NCI-H510A treated with DMSO at 0.1 percent for 48 hours (cell line): ENCODE results near the gene MCTP2.
"Not testable (repeated sequence)": the region's sequence is repeated elsewhere in the genome, so short reads cannot be mapped to it uniquely, and the experiment has no call there.

Source experiments
- DNase-seq: peaks from one replicate; lab custom pipeline; 2025; lab: John Stamatoyannopoulos, UW

MCTP2 gene

DNA sequence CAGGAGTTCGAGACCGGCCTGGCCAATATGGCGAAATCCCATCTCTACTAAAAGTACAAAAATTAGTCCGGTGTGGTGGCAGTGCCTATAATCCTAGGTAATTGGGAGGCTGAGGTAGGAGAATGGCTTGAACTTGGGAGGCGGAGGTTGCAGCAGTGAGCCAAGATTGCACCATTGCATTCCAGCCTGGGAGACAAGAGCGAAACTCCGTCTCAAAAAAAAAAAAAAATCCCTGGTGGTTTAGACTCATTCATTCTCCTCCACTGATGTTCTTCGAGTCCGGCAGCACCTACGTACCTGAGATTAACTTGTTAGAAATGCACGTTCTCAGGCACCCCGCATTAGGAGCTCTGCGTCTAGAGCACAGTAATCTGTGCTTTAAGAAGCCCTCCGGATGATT is 3.7 kb downstream of the MCTP2 start:
- no peak for DNase-seq

DNA sequence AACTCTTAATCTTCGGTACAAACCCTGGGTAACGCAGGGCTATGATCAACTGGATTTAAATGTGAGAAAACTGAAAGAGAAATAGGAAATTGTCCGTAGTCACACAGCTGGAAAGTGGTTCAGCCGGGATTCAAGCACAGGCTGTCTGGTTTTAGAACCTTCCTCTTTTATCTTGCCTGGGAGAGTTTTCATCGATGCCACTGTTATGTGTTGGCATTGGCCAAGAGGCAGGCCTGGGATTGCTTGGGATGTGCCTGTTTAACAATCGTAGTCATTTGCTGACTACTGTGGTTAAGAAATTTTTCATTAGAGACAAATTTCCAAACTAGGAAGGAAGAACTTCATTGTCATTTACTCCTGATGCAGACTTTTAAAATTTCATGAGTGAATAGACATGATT is 4.3 kb downstream of the MCTP2 start:
- DNase-seq, result no peak

DNA sequence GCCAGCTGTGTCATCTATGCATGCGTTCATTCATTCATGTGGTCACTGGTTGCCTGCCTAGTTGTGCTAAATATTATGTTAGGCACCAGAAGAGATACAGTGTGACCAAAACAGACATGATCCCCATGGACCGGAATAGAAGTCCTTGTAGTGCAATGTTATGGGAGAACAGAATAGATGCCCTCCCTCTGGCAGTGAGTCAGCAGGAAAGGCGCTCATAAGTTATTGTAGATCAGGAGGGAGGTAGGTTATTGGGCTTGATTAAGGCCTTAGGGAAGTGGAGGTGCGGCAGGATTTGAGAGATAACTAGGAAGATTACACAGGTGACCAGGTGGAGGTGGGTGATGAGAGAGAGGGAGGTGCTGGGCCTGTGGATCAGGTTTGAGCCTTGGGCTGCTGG is 5.2 kb downstream of the MCTP2 start:
- DNase-seq, result no peak

DNA sequence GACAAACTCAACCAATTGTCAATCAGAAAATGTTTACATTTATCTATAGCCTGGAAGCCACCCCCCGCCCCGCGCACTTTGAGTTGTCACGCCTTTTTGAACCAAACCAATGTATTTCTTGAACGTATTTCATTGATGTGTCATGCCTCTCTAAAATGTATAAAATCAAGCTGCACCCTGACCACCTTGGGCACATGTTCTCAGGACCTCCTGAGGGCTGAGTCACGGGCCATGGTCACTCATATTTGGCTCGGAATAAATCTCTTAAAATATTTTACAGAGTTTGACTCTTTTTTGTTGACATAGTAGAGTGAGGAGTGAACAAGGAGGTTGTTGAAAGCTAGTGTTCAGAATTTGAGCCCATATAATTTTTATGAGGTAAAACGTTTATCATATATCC is 6.5 kb downstream of the MCTP2 start:
- DNase-seq, result no peak

DNA sequence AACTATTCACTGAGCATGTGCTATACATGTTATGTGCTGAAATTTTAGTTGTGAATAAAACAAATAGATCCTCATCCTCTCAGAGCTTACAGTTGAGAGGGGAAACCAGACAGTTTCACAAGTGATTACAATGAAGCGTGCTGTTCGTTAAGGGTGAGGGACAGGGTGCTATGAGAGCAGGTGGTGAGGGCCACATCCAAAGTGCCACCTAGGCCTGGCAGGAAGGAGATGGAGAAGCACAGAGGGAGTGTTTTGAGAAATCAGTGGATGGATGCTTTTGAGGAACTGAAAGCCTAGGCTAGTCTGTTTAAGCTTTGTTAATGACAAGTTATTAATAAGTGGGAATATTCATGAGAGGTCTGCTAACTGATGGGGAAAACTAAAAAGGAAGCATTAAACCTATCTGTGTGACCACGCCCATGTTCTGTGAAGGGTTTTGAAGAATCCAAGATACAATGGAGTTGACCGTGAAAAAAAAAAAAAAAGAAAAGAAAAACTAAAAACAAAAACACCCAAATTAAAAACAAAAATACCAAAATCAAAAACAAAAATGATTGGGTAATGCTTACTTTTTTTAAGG is 7.3 kb downstream of the MCTP2 start:
- DNase-seq, result peak; percentile 4

DNA sequence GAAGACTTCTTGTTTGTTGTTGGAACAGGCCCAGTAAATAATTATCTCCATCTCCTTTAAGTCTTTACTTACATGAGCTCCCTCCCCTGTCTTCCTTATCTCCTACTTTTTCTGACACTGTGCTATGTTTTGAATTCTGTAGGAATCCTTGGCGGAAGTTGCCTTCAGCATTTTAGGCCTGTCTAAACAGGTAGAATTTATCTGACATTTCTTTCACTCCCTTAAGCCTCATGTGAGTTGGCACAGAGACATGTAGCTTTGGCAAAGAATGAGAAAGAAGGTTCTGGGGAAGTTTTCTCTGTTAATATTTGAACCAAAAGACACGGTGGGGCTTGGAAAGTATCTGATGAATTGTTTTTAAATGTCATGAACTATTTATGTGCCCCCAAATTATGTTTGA is 8.1 kb downstream of the MCTP2 start:
- DNase-seq, result no peak

DNA sequence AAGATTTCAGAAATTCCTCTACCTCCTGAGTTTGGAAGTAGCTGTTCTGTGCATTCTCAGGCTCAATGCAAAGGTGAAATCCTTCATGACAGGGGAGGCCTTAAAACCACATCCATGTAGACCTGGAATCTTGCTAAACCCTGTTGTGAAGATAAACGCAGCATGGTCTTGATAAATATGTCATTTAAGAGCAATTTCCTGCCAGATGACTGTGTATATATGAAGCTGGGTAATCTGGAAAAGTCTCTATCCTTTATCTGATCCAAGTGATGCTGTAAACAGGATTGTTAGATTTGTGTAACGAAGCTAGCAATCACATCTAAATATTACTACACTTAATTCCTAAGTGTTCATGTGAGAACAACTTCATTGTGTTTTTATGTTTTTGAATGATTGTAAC is 9.1 kb downstream of the MCTP2 start:
- DNase-seq, result no peak

DNA sequence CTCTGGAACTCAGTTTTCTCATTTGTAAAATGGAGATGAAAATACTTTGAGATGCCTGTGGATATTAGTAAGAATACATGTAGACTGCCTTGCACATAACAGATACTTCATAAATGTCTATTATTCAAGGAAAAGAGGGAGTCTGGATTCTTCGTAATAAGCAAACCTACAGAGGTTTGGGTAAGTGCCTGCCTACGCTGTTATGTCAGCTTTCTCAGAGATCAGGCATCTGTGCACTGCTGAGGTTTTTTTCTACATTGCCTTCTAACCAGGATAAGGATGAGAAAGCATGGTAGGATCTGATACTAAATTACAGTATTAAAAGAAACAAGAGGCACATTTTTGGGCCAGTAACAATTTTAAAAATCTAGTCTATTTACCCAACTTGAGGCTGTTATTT is 10.9 kb downstream of the MCTP2 start:
- no peak for DNase-seq

DNA sequence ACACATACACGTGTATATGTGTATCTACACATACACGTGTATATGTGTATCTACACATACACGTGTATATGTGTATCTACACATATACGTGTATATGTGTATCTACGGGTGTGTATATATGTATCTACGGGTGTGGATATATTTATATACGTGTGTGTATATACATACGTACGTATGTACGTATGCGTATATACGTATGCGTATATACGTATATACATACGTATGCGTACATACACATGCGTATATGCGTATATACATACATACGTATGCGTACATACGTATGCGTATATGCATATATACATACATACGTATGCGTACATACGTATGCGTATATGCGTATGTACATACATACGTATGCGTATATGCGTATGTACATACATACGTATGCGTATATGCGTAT is 11.6 kb downstream of the MCTP2 start:
- not testable (repeated sequence) for DNase-seq

DNA sequence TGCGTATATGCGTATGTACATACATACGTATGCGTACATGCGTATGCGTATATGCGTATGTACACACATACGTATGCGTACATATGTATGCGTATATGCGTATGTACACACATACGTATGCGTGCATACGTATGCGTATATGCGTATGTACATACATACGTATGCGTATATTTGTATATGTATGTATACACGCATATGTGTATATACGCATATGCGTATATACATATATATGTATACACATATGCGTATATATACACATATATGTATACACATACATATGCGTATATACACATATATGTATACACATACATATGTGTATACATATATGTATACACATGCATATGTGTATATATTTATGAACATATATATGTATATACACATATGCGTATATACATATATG is 12.1 kb downstream of the MCTP2 start:
- no peak for DNase-seq

DNA sequence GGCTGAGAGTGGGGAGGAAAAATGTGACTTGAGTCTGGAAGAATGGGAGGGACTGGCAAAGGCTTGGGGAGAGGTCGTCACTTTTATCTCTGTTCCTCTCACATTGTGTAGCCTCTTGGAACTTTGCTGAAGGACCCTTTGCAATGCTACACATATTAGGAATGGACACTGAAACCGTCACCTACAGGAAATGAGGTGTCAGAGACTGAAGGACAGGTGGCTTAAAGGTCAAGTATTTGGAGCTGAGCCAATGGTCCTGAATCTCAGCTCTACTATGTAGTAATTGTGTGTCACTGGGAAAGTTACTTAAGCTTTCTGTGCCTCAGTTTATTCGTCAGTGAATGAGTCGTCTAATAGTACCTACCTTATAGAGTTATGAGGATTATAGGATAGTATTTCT is 14.7 kb downstream of the MCTP2 start:
- no peak for DNase-seq

DNA sequence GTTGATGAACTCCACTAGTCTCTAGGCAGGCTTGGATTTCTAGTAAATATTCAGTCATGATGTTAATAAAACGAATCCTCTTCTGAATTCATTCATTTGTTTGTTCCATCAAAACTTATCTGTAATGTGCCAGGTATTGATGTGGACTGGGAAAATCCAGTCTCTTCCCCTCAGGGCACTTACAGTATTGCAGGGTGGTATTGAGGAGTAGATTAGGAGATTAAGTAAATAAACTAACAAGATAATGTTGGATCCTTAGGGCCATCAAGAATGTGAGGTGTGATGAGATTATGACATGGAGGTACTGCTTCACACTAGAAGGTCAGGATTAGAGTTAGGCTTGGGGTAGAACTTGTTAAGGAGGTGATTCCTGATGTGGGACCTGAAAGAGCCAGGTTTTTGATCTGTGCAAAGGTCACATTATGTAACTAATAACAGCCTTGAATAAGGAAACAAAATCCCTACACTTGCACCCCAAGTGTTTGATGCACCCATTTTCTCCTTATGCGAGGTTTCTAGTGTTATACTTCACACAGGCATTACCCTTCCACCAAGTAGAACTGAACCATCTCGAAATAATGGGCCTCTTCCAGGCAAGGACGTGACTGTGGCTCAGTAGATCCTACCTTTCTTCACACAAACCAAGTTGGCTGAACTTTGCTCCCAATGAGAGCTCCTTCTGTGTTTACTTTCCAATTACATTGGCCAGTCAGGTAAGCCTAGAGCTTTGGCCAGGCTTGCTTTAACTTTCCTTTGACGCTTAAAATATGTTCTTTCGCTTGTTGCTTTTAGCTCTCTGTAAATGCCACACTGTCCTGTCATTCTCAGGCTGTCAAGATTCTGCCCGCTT is 16.7 kb downstream of the MCTP2 start:
- no peak for DNase-seq

DNA sequence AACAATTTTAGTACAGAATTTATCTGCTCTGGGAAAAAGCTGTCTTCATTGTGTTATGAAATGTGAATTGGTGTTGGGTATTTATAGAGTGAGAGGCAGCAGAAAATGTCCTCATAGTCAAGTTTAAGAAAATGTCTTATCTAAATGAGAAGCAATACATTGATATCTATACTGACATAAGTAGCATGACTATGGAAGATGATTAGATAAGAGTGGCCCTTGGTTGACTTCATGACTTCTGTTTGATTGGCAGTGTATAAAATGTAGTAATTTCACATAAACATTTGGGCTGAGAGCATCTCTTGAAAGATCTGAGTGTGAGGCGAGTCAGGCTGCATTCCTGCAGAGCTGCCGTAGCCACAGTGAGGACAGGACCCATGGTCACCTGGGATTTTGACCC is 19.4 kb downstream of the MCTP2 start:
- no peak for DNase-seq

DNA sequence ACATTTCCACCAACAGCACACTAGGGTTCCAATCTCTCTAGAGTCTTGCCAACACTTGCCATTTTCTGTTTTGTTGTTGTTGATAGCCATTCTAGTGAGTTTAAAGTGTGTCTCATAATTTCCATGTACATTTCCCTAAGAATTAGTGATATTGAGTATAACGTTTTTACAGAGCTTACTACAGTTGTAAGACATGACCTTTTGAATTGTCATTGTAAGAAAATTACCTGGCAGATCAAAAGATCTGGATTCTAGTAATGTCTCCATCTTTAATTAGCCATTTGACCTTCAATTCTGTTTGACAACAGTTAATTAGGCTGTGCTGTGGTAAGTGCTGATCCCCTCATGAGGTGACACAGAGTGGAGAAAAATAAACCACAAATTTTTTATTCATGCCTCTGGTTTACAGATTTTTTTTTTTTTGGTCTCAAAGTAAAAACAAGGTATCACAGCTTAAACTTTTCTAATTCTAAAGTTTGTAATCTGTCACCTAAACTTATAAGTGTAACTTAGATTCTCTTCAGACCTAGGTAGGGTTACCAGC is 20.9 kb downstream of the MCTP2 start:
- DNase-seq, result no peak

DNA sequence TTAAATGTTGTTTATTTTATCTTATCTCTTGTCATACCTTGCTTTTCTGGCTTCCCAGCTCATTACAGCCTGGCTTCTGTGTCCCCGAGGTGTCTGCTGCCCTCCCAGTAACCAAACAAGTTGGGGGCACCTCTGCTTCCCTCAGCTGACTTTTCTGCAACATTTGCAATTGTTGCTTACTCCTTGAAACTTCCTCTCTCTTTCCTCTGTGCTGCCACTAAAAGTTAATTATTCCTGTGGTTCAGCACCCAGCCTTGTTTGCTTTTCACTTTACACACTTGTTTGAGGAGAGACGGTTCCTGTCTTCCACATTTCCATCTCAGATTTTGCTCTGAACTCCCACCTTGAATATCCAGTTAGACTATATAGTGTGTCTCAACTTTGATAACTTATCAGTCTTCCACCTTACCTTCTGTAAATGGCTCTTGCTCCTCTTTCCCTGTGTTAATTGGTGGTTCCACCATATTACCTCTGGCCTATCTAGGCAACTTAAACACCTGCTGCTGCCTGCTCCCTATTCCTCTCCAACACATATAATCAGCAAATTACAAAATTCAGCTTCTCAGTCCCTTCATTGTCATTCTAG is 21.6 kb downstream of the MCTP2 start:
- peak; percentile 14 for DNase-seq

DNA sequence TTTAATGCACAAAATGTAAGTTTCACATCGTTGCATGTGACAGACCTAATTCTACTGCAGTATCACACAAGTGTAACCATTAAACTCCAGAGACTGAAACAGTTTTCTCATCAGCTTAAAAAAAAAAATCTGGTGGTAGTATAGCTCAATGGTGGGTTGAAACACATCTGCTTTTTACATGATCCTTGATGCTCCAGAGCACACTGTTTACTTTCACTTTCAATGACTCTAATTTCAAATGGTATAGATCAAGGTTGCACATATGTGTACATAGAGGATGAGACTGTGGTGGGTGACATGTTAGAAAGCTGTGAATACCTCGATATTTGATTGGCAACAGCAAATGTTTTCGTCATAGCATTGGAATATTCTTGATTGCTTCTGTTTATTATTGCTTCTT is 22.4 kb downstream of the MCTP2 start:
- DNase-seq, result no peak

DNA sequence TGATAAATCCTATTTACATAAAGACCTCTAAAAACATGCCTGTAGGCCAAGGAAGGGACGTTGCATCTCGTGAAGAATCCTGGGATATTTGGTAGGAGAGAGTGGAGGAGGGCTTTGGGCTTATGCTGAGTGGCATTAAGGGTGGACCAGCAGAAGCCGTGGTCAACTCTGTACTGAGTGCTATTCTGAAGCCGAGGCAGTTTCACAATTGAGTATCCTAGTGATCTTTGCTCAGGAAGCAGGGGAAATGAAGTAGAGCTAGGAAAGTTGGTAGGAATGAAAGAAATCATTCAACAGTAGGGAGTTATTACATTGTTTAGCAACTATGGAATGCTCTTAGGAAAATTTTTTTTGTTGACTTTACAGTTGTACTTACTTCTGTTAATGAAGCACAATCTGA is 24.2 kb downstream of the MCTP2 start:
- no peak for DNase-seq

DNA sequence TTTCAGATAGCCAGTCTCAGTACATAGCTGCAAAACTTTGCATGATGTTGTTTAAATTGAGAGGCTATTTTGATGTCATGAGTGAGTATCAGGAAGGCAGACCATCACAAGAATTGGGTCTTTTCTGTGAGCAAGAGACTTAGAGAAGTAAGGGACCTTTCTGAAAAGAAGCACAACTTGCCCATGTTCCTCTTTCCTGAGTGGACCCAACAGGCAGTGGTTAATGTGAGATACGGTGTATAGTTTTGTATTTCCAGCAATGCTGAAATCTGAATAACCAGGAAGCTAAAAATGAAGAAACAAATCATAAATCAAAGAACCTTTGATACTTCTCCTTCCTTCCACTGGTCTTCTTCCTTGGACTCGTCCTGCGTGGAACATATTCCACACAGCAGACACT is 25.1 kb downstream of the MCTP2 start:
- DNase-seq, result no peak

DNA sequence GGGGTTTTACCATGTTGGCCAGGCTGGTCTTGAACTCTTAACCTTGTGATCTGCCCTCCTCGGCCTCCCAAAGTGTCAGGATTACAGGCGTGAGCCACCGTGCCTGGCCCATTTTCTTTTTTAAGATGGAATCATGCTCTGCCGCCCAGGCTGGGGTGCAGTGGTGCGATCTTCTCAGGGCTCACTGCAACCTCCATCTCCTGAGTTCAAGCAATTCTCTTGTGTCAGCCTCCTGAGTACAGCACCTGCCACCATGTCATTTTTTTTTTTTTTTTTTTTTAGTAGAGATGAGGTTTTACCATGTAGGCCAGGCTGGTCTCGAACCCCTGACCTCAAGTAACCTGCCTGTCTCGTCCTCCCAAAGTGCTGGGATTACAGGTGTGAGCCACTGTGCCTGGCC is 26.4 kb downstream of the MCTP2 start:
- not testable (repeated sequence) for DNase-seq

DNA sequence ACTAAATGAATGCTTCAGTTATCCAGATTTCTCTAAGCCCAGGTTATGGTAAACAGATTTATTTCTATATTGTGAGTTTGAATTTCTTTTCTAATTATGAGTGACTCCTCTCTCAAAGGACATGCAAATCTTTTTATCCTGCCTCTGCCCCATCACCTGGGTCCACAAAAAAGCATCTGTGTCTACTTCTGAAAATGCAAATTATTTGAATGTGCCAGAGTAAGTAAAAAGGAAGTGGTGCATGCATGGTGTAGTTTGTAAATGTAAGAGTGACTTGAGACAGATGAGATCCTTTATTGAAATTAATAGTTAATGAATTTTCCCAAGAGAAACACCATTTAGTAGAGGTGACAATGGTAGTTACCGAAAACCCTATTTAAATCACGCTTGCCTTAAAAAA is 26.9 kb downstream of the MCTP2 start:
- DNase-seq, result no peak

DNA sequence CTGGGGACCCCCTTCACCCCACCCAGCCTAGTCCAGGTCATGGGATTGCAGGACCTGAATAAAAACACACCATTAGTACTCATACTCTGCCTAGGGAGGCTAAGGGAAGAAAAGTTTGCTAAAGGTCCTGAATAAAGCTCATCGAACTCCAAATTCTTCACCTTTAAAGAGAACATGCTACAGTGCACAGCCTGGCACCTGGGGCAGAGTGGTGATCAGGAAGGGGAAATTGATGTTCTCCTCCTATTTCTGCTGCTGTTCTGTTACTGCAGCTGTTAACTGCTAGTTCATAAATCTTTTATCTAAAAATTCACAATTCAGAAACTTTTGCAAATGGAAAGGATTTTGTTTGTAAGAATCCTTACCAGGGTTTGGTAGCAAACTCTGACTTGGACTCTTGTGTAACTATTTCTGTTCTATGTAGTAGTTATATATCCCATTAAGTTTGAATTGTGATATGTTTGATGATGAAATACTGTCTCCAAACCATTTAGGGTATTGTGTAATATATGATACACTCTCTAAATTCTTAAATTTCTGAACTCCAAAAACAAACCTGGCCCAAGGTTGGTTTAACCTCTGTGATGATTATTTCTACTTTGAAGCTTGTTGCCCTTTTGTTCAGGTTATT is 27.9 kb downstream of the MCTP2 start:
- DNase-seq, result no peak

DNA sequence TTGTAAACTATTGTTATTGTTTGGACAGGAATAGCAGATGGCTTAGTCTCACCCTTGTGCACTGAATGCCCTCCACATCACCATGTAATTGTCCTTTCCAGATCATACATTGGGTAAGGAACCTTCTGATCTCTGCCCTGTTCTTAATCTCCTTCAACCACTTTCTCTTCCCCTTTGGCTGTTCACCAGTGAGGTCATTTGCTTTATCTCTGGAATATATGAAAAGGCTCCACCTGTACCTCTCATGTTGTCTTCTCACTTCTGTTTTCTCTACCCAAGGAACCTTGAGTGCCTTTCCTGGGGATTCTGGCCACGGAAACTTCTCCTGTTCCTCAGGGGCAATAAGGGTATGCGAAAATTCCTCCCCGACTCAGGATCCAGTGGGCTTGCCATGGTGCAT is 28.5 kb downstream of the MCTP2 start:
- no peak for DNase-seq

DNA sequence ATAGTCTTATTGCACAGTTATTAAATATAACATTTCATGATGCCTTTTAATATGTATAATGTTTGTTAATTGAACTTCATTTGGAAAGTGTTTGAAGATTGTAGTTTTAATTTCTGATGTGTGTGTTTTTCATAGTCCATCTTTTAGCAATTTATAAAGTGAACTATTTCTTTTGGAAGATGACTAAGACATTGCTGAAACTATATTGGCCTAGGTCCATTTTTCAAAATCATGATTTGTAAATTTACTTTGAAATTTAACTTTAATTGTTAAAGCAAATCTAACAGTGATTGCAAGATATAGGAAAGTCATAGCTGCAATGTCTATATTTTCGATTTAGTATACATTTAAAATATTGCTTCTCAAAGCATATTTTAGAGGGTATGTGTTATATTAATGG is 30.8 kb downstream of the MCTP2 start:
- DNase-seq, result no peak
